ENCODE data around the gene NTN3.
"Not testable (repeated sequence)": the region's sequence is repeated elsewhere in the genome, so short reads cannot be mapped to it uniquely, and the experiment has no call there.

The NTN3 gene

DNA sequence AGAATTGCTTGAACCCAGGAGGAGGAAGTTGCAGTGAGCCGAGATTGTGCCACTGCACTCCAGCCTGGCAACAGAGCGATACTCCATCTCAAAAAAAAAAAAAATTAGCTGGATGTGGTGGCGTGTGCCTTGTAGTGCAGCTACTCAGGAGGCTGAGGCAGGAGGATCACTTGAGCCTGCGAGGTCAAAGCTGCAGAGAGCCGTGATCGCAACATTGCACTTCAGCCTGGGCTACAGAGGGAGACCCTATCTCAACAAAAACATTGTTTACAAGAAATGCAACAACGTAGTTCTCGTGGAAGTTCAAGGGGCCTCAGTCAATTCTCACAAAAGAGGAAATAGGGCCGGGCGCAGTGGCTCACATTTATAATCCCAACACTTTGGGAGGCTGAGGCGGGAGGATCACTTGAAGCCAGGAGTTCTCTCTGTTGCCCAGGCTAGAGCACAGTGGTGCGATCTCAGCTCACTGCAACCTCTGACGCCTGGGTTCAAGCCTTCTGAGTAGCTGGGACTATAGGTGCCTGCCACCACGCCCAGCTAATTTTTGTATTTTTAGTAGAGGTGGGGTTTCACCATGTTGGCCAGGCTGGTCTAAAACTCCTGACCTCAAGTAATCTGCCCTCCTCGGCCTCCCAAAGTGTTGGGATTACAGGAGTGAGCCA lies 29.8 kb upstream of the NTN3 start:
- not testable (repeated sequence) for ATAC-seq

DNA sequence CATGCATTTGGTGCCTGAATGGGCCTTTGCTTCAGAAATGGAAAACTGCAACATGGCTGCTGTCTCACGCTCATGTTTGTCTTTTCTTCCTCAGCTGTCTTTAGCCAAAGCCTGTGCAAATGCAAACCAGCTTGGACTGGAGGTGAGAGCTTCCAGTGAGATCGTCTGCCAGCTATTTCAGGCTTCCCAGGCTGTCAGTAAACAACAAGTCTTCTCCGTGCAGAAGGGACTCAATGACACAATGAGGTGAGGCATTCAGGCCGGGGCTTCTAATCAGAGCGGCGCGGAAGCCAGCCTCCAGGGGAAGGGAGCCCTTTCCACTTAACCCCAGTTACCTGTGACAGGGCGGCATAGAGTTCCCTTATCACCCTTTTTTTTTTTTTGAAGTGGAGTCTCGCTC lies 27.5 kb upstream of the NTN3 start:
- no peak for ATAC-seq

DNA sequence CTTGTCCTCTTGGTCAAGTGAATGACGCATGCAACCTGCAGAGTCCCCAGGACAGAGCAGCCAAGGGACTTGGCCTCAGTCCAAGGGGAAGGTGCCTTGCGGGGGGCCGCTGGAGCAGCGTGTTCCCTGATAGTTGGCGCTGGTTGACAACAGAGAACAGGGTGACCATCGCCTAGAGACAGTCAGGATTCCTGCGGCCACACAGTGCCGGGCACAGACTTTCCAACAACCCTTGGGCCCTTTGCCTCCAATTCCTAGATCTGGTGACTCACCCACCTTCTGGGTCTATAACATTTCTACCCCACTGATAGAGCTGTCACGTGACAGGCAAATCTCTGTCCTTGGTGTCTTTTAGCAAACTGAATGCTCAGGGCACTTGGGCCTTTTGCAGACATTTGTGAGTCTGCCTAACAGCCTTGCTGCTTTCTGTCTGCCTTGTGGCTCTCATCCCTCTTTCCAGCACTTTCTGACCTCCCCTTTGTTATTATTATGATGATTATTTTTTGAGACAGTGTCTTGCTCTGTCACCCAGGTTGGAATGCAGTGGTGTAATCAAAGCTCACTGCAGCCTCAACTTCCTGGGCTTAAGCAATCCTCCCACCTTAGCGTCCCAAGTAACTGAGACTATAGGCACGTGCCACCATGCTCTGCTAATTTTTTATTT lies 23.0 kb upstream of the NTN3 start:
- no peak for ATAC-seq

DNA sequence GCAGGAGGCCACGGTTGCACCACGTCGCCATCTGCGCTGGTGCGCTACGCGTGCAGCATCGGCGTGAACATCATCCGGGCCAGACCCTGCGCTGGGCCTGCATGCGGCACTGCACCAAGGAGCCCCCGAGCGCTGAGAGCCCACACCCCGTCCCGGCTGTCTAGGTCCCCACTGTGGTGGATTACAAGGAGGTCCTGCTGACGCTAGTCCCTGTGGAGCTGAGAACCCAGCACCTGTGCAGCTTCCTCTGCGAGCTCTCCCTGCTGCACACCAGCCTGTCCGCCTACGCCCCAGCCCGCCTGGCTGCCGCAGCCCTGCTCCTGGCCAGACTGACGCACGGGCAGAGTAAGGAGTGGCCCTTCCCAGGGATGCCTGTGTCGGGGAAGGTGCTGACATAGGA lies 22.0 kb upstream of the NTN3 start:
- no peak for ATAC-seq

DNA sequence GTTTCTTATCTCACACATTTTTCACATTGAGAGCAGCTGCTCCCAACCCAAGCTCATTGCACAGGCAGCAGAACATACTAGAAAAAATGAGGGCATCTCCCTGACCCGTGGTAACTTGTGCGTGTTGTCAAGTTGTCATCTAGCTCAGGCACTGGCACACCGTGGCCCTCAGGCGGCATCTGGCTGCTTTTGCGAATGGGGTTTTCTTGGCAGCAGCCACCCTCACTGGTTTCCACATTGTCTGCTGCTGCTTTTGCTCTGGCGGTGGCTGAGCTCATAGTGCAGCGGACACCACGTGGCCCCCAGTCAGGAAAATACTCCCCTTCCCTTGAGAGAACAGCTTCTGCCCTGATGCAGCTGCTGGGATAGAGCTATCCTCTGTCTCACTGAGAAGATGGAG lies 20.6 kb upstream of the NTN3 start:
- ATAC-seq, result no peak

DNA sequence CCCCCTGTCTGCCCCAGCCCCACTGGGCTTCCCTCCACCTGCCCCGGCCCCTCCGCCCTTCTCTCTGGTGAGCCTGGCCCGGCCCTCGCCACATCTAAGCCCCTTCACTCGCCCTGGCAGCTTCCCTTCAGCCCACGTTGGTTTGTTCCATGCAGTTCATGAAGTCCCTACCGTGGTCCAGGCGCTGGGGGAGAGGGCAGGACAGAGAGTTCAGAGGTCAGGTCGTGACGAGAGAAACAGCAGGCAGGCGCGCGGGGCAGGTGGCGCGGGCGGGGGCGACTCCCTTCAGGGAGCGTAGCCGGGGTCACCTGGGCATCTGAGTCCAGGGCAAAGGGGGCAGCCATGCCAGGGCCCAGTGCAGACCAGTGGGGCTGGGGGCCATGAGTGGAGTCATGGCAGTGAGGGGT lies 20.1 kb upstream of the NTN3 start:
- ATAC-seq, result no peak

DNA sequence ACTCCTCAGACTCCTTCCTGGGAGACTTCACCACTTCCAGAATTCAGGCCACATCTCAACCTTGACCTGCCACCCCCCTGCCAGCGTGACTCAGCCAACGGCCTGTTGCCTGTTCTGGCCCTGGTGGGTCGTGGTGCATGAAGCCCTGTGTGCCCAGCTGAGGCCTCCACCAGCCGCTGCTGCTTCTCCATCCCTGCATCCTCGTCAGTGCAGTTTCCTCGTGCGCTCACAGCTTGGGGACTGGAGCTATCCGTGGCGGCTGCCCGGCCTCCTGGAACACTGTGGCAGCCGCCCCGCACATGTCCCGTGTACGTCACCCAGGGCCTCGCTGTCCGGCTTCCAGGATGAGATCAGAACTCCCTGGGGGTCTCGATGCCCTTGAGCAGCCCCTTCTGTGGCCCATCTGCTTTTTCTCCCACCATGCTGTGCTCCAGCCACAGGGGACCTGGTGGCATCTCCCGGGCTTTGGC lies 19.2 kb upstream of the NTN3 start:
- no peak for ATAC-seq

DNA sequence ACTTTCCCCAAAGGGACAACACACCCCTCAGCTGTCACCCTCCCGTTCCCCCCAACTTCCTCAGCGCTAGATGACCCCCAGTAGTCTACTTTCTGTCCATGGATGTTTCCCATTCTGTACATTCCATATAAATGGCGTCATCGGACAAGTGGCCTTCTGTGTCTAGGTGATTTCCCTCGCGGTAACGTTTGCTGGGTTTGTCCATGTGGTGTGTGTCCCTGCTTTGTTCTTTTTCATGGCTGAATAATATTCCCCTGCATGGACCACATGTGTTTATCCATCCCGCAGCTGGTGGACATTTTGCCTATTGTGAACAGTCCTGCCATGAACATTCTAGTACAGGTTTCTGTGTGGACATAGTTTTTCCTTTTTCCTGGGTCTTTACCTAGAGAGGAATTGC lies 18.4 kb upstream of the NTN3 start:
- no peak for ATAC-seq

DNA sequence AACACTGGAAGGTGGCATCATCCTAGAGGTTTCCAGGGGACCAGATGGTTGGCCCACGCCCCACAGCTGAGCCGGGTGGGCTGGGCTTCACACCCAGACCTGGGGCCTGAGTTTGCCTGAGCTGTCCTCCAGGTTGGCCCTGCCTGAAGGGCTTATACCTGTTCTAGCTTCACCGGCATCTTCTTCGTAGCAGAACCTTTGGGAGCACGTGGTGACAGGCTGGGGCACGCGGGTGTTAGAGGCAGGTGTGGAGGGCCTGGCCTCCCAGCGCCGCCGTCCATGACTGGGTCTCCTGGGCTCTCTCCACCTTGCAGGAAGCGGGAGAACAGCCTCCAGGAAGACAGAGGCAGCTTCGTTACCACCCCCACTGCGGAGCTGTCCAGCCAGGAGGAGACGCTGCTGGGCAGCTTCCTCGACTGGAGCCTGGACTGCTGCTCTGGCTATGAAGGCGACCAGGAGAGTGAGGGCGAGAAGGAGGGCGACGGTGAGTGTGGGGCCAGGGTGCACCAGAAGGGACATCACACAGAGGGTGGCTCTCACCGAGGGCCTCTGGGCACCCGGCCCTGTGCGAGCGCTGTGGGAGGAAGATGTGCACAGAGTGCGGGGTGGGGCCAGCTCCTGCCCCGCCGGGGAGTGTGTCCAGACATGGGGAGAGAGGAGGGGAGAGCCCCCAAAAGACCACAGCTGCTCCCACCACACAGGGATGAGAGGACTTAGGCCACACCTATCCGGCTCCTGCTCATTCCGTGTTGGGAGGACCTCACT lies 15.8 kb upstream of the NTN3 start:
- ATAC-seq, result no peak

DNA sequence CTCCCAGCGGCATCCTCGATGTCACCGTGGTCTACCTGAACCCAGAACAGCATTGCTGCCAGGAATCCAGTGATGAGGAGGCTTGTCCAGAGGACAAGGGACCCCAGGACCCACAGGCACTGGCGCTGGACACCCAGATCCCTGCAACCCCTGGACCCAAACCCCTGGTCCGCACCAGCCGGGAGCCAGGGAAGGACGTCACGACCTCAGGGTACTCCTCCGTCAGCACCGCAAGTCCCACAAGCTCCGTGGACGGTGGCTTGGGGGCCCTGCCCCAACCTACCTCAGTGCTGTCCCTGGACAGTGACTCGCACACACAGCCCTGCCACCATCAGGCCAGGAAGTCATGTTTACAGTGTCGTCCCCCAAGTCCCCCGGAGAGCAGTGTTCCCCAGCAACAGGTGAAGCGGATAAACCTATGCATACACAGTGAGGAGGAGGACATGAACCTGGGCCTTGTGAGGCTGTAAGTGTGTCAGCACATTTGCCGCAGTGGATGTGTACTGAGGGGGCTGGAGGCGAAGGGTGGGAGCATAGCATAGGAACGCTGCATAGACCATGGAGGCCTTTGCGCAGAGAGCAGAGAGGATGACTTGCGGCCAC lies 14.4 kb upstream of the NTN3 start:
- ATAC-seq, result no peak

DNA sequence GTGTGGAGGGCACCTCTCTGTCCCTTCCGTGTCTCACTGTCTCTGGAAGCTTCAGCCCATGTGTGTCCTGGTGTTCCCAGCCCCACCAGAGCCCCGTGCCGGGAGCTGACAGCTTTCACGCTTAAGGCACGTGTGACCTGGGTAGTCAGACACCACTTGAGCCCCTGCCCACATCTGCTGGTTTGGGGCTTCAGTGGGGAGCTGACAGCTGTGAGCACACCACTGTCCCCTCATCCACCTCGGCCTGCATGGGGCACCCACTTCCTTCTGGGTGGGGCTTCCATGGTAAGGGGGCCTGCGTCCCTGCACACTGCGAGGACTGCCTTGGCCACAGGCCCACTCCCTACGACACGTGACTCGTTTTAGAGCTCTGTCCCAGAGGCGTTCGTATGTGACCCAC lies 13.8 kb upstream of the NTN3 start:
- no peak for ATAC-seq

DNA sequence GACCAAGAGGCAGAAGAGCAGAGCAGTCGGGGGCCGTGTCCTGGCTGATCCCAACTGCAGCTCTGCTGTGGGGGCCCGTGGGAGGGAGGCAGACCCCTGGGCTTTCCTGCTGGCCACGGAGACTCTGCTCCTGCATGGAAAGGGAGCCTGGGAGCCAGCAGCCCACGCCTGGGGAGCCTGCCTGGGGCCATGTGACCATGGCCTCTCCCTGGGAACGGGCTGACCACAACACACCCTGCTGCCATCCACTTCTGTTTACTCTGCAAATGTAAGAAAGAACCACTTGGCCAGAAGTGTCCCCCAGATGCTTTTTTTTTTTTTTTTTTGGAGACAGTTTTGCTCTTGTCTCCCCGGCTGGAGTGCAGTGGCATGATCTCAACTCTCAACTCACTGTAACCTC lies 13.2 kb upstream of the NTN3 start:
- no peak for ATAC-seq

DNA sequence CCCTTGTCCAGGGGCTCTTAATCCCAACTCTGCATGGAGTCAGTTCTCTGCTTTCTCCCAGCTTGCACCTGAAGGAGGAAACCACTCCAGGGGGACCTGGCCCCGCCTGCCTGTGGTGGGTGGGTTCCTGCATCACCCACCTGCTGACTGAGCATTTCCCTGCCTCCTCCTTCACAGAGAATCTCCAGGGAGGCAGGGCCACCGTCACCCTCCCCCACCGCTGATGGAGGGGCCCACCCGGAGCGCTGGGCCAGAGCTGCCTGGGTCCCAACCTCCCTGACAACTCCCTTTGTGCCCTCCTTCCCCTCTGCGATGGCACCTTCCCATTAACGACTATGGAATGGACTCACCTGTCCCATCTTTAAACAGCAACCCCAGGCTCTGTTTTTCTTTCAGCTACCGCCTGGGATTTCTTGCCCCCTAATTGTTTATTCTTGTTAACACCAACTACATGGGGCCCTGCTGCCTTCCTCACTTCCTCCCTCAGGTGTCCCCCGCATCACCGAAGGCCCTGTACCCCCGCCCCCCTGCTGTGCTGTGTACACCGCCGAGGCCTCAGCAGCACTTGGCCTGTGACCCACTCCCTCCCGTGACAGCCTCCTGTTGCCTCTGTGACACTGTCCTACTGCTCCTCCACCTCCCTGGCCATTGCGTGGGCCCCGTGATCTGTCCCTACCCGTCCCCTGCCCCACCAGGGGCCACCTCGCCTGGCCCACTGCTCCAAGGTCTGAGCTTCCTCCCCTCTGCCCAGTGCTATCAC lies 12.0 kb upstream of the NTN3 start:
- ATAC-seq, result no peak

DNA sequence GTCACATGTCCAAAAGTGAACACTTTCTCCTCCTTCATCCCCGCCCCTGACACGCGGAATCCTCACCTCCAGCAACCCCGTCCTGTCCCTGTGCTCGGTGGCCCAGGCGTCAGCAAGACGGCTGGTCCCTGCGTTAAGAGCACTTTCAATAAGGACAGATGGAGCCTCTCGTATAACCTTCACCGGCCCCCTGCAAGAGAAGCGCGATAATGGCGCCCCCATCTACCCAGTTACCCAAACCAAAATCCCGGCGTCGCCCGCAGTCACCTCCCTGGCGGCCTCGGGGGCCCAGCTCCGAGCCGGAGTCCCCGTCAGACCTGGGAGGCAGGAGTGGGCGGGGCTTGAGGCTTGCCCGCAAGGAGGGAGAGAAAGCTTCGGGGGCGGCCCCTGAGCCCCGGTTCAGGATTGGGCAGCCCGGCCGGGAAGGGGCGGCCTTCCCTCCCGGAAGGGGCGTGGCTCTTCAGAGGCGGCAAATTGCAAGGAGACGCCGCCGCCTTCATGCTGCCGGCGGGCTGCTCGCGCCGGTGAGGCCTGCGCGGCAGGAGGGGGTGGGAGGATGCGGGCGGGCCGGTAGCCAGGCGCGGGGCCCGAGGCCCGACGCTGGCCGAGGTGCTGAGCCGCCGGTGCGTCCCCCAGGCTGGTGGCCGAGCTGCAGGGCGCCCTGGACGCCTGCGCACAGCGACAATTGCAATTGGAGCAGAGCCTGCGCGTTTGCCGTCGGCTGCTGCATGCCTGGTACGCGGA lies 11.3 kb upstream of the NTN3 start, which contains the start of gene TEDC2:
TSS of gene TEDC2 (plus strand) at position 463 of the 744 bp plus-strand sequence. CDS start at position 499, 36 bp downstream.
- ATAC-seq, result peak; percentile 95 to 98

DNA sequence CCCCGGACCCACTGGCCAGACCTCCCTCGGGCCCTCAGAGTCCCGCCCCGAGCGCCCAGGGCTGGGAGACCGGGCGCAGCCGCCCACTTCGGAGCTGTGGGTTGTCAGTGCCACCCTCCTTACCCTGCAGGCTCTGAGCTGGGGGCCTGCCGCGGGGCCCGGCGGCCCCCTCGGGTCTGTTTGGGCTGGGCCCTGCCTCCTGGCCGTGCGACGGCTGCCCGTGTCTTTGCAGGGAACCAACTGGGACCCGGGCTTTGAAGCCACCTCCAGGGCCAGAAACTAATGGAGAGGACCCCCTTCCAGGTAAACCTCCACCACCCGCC lies 10.7 kb upstream of the NTN3 start:
- ATAC-seq, result no peak

DNA sequence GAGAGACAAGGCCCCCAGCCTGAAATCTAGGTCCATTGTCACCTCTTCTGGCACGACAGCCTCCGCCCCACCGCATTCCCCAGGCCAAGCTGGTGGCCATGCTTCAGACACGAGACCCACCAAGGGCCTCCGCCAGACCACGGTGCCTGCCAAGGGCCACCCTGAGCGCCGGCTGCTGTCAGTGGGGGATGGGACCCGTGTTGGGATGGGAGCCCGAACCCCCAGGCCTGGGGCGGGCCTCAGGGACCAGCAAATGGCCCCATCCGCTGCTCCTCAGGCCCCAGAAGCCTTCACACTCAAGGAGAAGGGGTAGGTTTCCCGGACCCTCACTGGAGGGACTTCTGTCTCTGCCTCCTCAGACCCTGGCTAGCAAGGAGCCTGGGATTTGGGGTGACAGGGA lies 10.2 kb upstream of the NTN3 start:
- ATAC-seq, result no peak

DNA sequence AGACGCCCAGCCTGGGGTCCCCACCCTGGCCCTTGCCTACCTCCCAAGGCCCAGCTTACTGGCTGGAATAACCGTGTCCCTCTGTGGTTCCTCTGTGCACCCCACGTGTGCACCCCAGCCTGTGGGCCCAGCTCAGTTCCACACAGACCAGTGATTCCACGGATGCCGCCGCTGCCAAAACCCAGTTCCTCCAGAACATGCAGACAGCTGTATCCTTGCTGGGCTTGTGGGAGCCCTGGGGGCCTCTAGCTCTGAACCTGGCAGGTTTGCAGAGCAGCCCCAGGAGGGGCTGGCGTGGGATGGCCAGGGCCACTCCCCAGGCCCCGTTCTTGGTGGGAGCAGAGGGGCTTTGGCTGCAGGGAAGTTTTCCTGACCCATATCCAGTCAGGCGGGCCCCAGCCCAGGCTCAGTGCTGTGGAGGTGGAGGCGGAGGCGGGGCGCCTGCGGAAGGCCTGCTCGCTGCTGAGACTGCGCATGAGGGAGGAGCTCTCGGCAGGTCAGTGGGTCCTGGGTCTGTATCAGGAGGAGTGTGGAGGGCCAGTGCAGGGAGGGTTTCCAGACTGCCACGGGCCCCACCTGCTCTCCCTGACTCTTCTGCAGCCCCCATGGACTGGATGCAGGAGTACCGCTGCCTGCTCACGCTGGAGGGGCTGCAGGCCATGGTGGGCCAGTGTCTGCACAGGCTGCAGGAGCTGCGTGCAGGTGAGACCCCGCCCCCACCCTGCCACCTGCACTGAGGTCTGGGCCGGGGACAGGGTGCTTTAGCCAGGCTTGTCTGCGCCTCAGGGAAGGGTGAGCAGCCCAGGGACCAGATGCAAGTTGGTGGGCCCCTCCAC lies 8.8 kb upstream of the NTN3 start:
- no peak for ATAC-seq

DNA sequence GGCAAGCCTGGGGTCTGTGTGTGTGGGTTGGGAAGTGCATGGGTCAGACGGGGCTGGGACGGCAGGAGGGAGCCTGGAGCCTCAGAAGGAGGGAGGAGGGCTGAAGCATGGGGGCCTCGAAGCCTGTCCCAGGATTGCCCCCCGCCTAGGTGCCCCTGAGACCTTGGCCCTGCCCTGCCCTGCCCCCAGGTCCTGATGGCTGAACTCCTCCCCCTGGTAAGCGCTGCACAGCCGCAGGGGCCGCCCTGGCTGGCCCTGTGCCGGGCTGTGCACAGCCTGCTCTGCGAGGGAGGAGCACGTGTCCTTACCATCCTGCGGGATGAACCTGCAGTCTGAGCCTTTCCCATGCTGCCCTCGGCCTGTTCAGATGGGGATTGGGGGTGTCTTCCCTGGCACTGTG lies 6.8 kb upstream of the NTN3 start:
- no peak for ATAC-seq

DNA sequence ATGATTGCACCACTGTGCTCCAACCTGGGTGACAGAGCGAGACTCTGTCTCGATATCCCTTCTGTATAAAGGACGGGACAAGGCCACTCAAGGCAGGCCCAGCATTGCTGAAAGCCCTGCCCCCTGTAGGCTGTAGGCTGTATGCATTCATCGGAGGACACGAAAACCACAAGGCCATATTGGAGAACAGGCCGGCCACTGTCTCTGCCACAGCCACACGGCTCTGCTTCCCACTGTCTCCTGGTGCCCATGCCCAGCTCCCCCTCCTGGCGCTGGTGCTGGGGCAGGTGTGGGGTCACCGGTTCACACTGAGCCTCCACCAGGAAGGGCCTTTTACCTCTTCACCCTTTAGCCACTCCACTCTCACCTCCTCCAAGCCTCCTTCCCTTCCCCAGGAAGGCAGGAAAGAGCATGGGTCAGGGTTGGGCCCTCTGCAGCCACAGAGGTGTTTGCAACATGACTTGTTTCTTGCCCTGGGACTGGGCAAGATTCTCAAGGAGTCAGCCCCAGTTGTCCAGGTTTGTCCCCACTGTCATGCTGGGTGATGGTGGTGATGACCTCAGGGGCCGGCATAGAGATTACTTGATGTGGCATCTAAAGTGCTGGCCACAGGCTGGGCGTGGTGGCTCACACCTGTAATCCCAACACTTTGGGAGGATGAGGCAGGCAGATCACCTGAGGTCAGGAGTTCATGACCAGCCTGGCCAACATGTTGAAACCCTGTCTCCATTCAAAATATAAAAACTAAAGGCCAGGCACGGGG lies 5.3 kb upstream of the NTN3 start:
- no peak for ATAC-seq

Data from activated CD4-positive, CD25-positive, alpha-beta regulatory T cell treated with anti-CD3 and anti-CD28 coated beads, Interleukin-2, amount 50 U/mL, for 24 hours (primary cell).